ENCODE measurements around the gene RAPGEF6.
"Not testable (repeated sequence)": the region's sequence is repeated elsewhere in the genome, so short reads cannot be mapped to it uniquely, and the experiment has no call there.

The RAPGEF6 gene

GRCh38 chr5:131495536-131496399 lies 139.3 kb downstream of the RAPGEF6 start:
- no peak overlapping the region for H3K23ac ChIP-seq (ENCODE audit: low read length)
- no peak for DNase-seq
- no peaks in the 10 kb centered on the region for H3K79me1 ChIP-seq (ENCODE audit: low read length)
- no peak overlapping the region for H3K4me2 ChIP-seq (ENCODE audit: low read length)
- no peaks in the 10 kb centered on the region for H3K9me3 ChIP-seq (ENCODE audit: insufficient read depth, low read depth, low read length)
- no peak overlapping the region for H4K91ac ChIP-seq (ENCODE audit: low read depth, low read length)
- H3K9ac ChIP-seq (ENCODE audit: low read length) = no peak overlapping the region
- WGBS (ENCODE audit: extremely low coverage, insufficient coverage, insufficient read length) = no CpG with 5 or more reads among the region's 8 CpGs
- H4K8ac ChIP-seq (ENCODE audit: low read depth, low read length) = no peak overlapping the region
- H3K4me3 ChIP-seq (ENCODE audit: low read depth, low read length) = no peak overlapping the region
- H3K4me1 ChIP-seq (ENCODE audit: control insufficient read depth in 1 of 2, insufficient read depth in 2 of 2, low read length in 2 of 2) = no peaks in the 10 kb centered on the region
- H3K27me3 ChIP-seq (ENCODE audit: insufficient read depth, low read length) = no peaks in the 10 kb centered on the region
- no peak overlapping the region for H4K12ac ChIP-seq (ENCODE audit: low read depth, low read length)
- H3K18ac ChIP-seq (ENCODE audit: low read length) = no peak overlapping the region
- no peaks in the 10 kb centered on the region for H3K79me2 ChIP-seq (ENCODE audit: control insufficient read depth, insufficient read depth, low read length, poor library complexity)
- no peak overlapping the region for H2AFZ ChIP-seq (ENCODE audit: insufficient read depth, low read length, poor library complexity)
- no peak overlapping the region for H3K14ac ChIP-seq (ENCODE audit: low read length)
- no peak overlapping the region for H2AK5ac ChIP-seq (ENCODE audit: low read length)
- no peak overlapping the region for H3K27ac ChIP-seq (ENCODE audit: low read depth, low read length)
- H2BK5ac ChIP-seq (ENCODE audit: low read depth, low read length, poor library complexity) = no peak overlapping the region
- H3K4ac ChIP-seq (ENCODE audit: low read depth, low read length) = no peak overlapping the region
- H2BK12ac ChIP-seq (ENCODE audit: low read length) = no peak overlapping the region
- no peak overlapping the region for H2BK120ac ChIP-seq (ENCODE audit: insufficient read depth, low read length, poor library complexity)
- peaks cover 0 to 3% of the 10 kb centered on the region in 2 experiments for H3K36me3 ChIP-seq (ENCODE audit: control insufficient read depth in 1 of 2, insufficient read depth in 2 of 2, low read length in 2 of 2)

- Histone ChIP-seq H3K14ac (ENCODE audit: low read length) (no peak overlapping the region), H3K27me3 (ENCODE audit: insufficient read depth, low read length) (no peaks in the 10 kb centered on the region), H3K4me3 (ENCODE audit: low read depth, low read length) (no peak overlapping the region), H3K27ac (ENCODE audit: low read depth, low read length) (no peak overlapping the region), H3K79me2 (ENCODE audit: control insufficient read depth, insufficient read depth, low read length, poor library complexity) (no peaks in the 10 kb centered on the region), H3K36me3 (ENCODE audit: control insufficient read depth in 1 of 2, insufficient read depth in 2 of 2, low read length in 2 of 2) (peaks cover 2 to 3% of the 10 kb centered on the region in 2 experiments), H3K9ac (ENCODE audit: low read length) (no peak overlapping the region), H3K79me1 (ENCODE audit: low read length) (no peaks in the 10 kb centered on the region), H4K12ac (ENCODE audit: low read depth, low read length) (no peak overlapping the region), H2BK120ac (ENCODE audit: insufficient read depth, low read length, poor library complexity) (no peak overlapping the region), H4K91ac (ENCODE audit: low read depth, low read length) (no peak overlapping the region), H3K23ac (ENCODE audit: low read length) (no peak overlapping the region), H2BK12ac (ENCODE audit: low read length) (no peak overlapping the region), H2BK5ac (ENCODE audit: low read depth, low read length, poor library complexity) (no peak overlapping the region), H3K4me1 (ENCODE audit: control insufficient read depth in 1 of 2, insufficient read depth in 2 of 2, low read length in 2 of 2) (no peaks in the 10 kb centered on the region), H2AK5ac (ENCODE audit: low read length) (no peak overlapping the region), H2AFZ (ENCODE audit: insufficient read depth, low read length, poor library complexity) (no peak overlapping the region), H3K4me2 (ENCODE audit: low read length) (no peak overlapping the region), H4K8ac (ENCODE audit: low read depth, low read length) (no peak overlapping the region), H3K18ac (ENCODE audit: low read length) (no peak overlapping the region), H3K4ac (ENCODE audit: low read depth, low read length) (no peak overlapping the region), H3K9me3 (ENCODE audit: insufficient read depth, low read depth, low read length) (no peaks in the 10 kb centered on the region)
- no peak for DNase-seq
- WGBS (ENCODE audit: extremely low coverage, insufficient coverage, insufficient read length) = no CpG with 5 or more reads among the region's 1 CpG
These were observed 143.3 kb downstream of the RAPGEF6 start for GRCh38 chr5:131491749-131492148.

GRCh38 chr5:131488463-131488862 lies 146.6 kb downstream of the RAPGEF6 start:
- no peak overlapping the region for H3K4me3 ChIP-seq (ENCODE audit: low read depth, low read length)
- peaks cover 0 to 2% of the 10 kb centered on the region in 2 experiments for H3K36me3 ChIP-seq (ENCODE audit: control insufficient read depth in 1 of 2, insufficient read depth in 2 of 2, low read length in 2 of 2)
- no peaks in the 10 kb centered on the region for H3K27me3 ChIP-seq (ENCODE audit: insufficient read depth, low read length)
- no peak overlapping the region for H3K27ac ChIP-seq (ENCODE audit: low read depth, low read length)
- no peak overlapping the region for H2BK12ac ChIP-seq (ENCODE audit: low read length)
- no peak overlapping the region for H2BK5ac ChIP-seq (ENCODE audit: low read depth, low read length, poor library complexity)
- H2AFZ ChIP-seq (ENCODE audit: insufficient read depth, low read length, poor library complexity) = no peak overlapping the region
- H3K23ac ChIP-seq (ENCODE audit: low read length) = no peak overlapping the region
- H3K9ac ChIP-seq (ENCODE audit: low read length) = no peak overlapping the region
- no peak overlapping the region for H2BK120ac ChIP-seq (ENCODE audit: insufficient read depth, low read length, poor library complexity)
- H3K18ac ChIP-seq (ENCODE audit: low read length) = no peak overlapping the region
- DNase-seq = peak in 1 of 2 donors; percentile 16
- no peak overlapping the region for H3K4me2 ChIP-seq (ENCODE audit: low read length)
- H4K91ac ChIP-seq (ENCODE audit: low read depth, low read length) = no peak overlapping the region
- H2AK5ac ChIP-seq (ENCODE audit: low read length) = no peak overlapping the region
- H3K9me3 ChIP-seq (ENCODE audit: insufficient read depth, low read depth, low read length) = no peaks in the 10 kb centered on the region
- no peak overlapping the region for H4K8ac ChIP-seq (ENCODE audit: low read depth, low read length)
- no peak overlapping the region for H4K12ac ChIP-seq (ENCODE audit: low read depth, low read length)
- H3K4ac ChIP-seq (ENCODE audit: low read depth, low read length) = no peak overlapping the region
- H3K4me1 ChIP-seq (ENCODE audit: control insufficient read depth in 1 of 2, insufficient read depth in 2 of 2, low read length in 2 of 2) = no peaks in the 10 kb centered on the region
- H3K79me2 ChIP-seq (ENCODE audit: control insufficient read depth, insufficient read depth, low read length, poor library complexity) = no peaks in the 10 kb centered on the region
- H3K14ac ChIP-seq (ENCODE audit: low read length) = no peak overlapping the region
- no CpG with 5 or more reads among the region's 3 CpGs for WGBS (ENCODE audit: extremely low coverage, insufficient coverage, insufficient read length)
- H3K79me1 ChIP-seq (ENCODE audit: low read length) = no peaks in the 10 kb centered on the region

GRCh38 chr5:131487371-131487770 lies 147.7 kb downstream of the RAPGEF6 start:
- H3K18ac ChIP-seq (ENCODE audit: low read length); H3K9me3 ChIP-seq (ENCODE audit: insufficient read depth, low read depth, low read length); H2BK5ac ChIP-seq (ENCODE audit: low read depth, low read length, poor library complexity); H3K27ac ChIP-seq (ENCODE audit: low read depth, low read length); H4K8ac ChIP-seq (ENCODE audit: low read depth, low read length); H3K4me3 ChIP-seq (ENCODE audit: low read depth, low read length); H2BK12ac ChIP-seq (ENCODE audit: low read length); H3K4me1 ChIP-seq (ENCODE audit: control insufficient read depth in 1 of 2, insufficient read depth in 2 of 2, low read length in 2 of 2); DNase-seq; H3K79me1 ChIP-seq (ENCODE audit: low read length); H2BK120ac ChIP-seq (ENCODE audit: insufficient read depth, low read length, poor library complexity); H3K27me3 ChIP-seq (ENCODE audit: insufficient read depth, low read length); H3K23ac ChIP-seq (ENCODE audit: low read length); H4K12ac ChIP-seq (ENCODE audit: low read depth, low read length); H2AFZ ChIP-seq (ENCODE audit: insufficient read depth, low read length, poor library complexity); H3K14ac ChIP-seq (ENCODE audit: low read length); H2AK5ac ChIP-seq (ENCODE audit: low read length); H4K91ac ChIP-seq (ENCODE audit: low read depth, low read length); H3K4ac ChIP-seq (ENCODE audit: low read depth, low read length); H3K4me2 ChIP-seq (ENCODE audit: low read length); H3K79me2 ChIP-seq (ENCODE audit: control insufficient read depth, insufficient read depth, low read length, poor library complexity); H3K9ac ChIP-seq (ENCODE audit: low read length); H3K36me3 ChIP-seq (ENCODE audit: control insufficient read depth in 1 of 2, insufficient read depth in 2 of 2, low read length in 2 of 2): not testable (repeated sequence)
- no CpG with 5 or more reads among the region's 4 CpGs for WGBS (ENCODE audit: extremely low coverage, insufficient coverage, insufficient read length)
